GM12878 (cell line): Measurements from ENCODE around the gene MAST3. TPM values are rescaled to one million over a fixed set of nuclear protein-coding genes. Genes with fewer than 3 reads are reported as not detected.
"Not testable (repeated sequence)": the region's sequence is repeated elsewhere in the genome, so short reads cannot be mapped to it uniquely, and the experiment has no call there.

Source experiments
- ATAC-seq: fragments of 200-7000 bp; cut with Tn5 transposase; 3 replicates; pipeline ENCODE4 v1.9.1; 2020; ENCODE audit warnings: mild to moderate bottlenecking, moderate library complexity
- BruUV-seq: library from RNA; stranded (reverse); fragments of 400-500 nt; replicated peaks from 2 replicates; lab custom pipeline; 2021; lab: Mats Ljungman, UMichigan
- CTCF ChIA-PET: fragments of 300-600 bp; sonication (Branson Sonifier 250); formaldehyde crosslinking; extraction: SDS; loops from one replicate; lab custom pipeline; 2021; ENCODE audit warnings: inconsistent platforms; lab: Yijun Ruan, JAX
- POLR2A ChIA-PET: fragments of 350-600 bp; formaldehyde crosslinking; extraction: SDS; loops from one replicate; lab custom pipeline; 2021; ENCODE audit warnings: inconsistent platforms; lab: Charles Lee
- RAD21 ChIA-PET: fragments of 300-600 bp; sonication (Branson Sonifier 250); formaldehyde crosslinking; loops from one replicate; lab custom pipeline; 2023; ENCODE audit warnings: antibody characterized with exemption; ENCODE audit not compliant: unreplicated experiment; lab: Charles Lee
- SMC1A ChIA-PET: fragments of 300-600 bp; sonication (Branson Sonifier 250); formaldehyde crosslinking; loops from one replicate; lab custom pipeline; 2023; ENCODE audit not compliant: unreplicated experiment, uncharacterized antibody; lab: Charles Lee
- DNase-seq: peaks from one replicate; pipeline ENCODE4 v3.0.0-alpha.2; 2011; ENCODE audit warnings: low read depth, low spot score
- FAIRE-seq: peaks from 3 replicates; lab custom pipeline; 2011; peaks lifted over from hg19 to GRCh38; lab: Jason Lieb, UNC
- H2AFZ ChIP-seq: 2 replicates; pipeline ENCODE4 v1.6.0; 2011; ENCODE audit warnings: low read depth, low read length, control low read depth; ENCODE audit not compliant: control insufficient read depth
- H3K27ac ChIP-seq: 2 replicates; pipeline ENCODE4 v1.5.1; 2011; ENCODE audit warnings: control low read depth; ENCODE audit not compliant: control insufficient read depth, insufficient read depth
- H3K27me3 ChIP-seq, 2 experiments: replicated peaks in 1 of 2; 2 replicates each; pipeline versions ENCODE4 v1.6.0 to v1.6.1; 2011; ENCODE audit warnings: low read length in 1 of 2; ENCODE audit not compliant: control insufficient read depth in 2 of 2, insufficient read depth in 2 of 2
- H3K36me3 ChIP-seq, 2 experiments: 2 replicates each; pipeline ENCODE4 v1.5.1; 2011; ENCODE audit warnings: low read length in 1 of 2; ENCODE audit not compliant: control insufficient read depth in 2 of 2, insufficient read depth in 2 of 2
- H3K4me1 ChIP-seq: 2 replicates; pipeline ENCODE4 v1.6.1; 2011; ENCODE audit warnings: mild to moderate bottlenecking, low read length, moderate library complexity, mixed read lengths; ENCODE audit not compliant: control insufficient read depth, insufficient read depth
- H3K4me2 ChIP-seq: 2 replicates; pipeline ENCODE4 v1.6.0; 2011; ENCODE audit warnings: control low read depth; ENCODE audit not compliant: control insufficient read depth, insufficient read depth
- H3K4me3 ChIP-seq: fragments of 200-600 bp; sonication (generic); 2 replicates; pipeline ENCODE4 v1.5.1; 2016
- H3K79me2 ChIP-seq: 2 replicates; pipeline ENCODE4 v1.6.0; 2011; ENCODE audit warnings: low read length; ENCODE audit not compliant: control insufficient read depth, insufficient read depth
- H3K9ac ChIP-seq: 2 replicates; pipeline ENCODE4 v1.8.0; 2011; ENCODE audit warnings: low read length, control low read depth, mixed read lengths; ENCODE audit not compliant: control insufficient read depth, insufficient read depth
- H3K9me3 ChIP-seq: replicated peaks from 3 replicates; pipeline ENCODE4 v1.5.1; 2011; ENCODE audit warnings: mild to moderate bottlenecking, low read length; ENCODE audit not compliant: control insufficient read depth, insufficient read depth
- H4K20me1 ChIP-seq: 2 replicates; pipeline ENCODE4 v1.6.0; 2011; ENCODE audit not compliant: control insufficient read depth, insufficient read depth
- ASH2L ChIP-seq: fragments of 300-600, 200-600 bp; sonication (generic); IDR thresholded peaks from 2 replicates; pipeline ENCODE4 v1.6.1; 2017; ENCODE audit warnings: low read depth, mild to moderate bottlenecking, borderline replicate concordance
- BMI1 ChIP-seq: fragments of 450-650 bp; IDR thresholded peaks from 2 replicates; pipeline ENCODE4 v1.6.1; 2016; ENCODE audit warnings: mild to moderate bottlenecking, moderate library complexity, borderline replicate concordance
- CBFB ChIP-seq: IDR thresholded peaks from 2 replicates; pipeline ENCODE4 v1.6.1; 2016; ENCODE audit warnings: antibody characterized with exemption, low read depth
- CHD2 ChIP-seq: IDR thresholded peaks from 2 replicates; pipeline ENCODE4 v1.6.1; 2011; ENCODE audit warnings: low read depth, low read length, improper control_type of control experiment, borderline replicate concordance
- JUNB ChIP-seq: IDR thresholded peaks from 2 replicates; pipeline ENCODE4 v1.6.1; 2016; ENCODE audit warnings: antibody characterized with exemption, mild to moderate bottlenecking
- NR2C1 ChIP-seq: fragments of 450-650 bp; IDR thresholded peaks from 2 replicates; pipeline ENCODE4 v1.6.1; 2017; ENCODE audit warnings: antibody characterized with exemption, mild to moderate bottlenecking, moderate library complexity
- SIN3A ChIP-seq: IDR thresholded peaks from 2 replicates; pipeline ENCODE4 v1.6.1; 2012; ENCODE audit warnings: low read depth, low read length, improper control_type of control experiment
- SMARCA5 ChIP-seq: fragments of 450-650 bp; IDR thresholded peaks from 2 replicates; pipeline ENCODE4 v1.6.1; 2017; ENCODE audit warnings: mild to moderate bottlenecking
- SP1 ChIP-seq: IDR thresholded peaks from one replicate; pipeline ENCODE4 v1.6.1; 2011; ENCODE audit warnings: low read depth, low read length
- STAT1 ChIP-seq: fragments of 450-650 bp; conservative IDR thresholded peaks from 2 replicates; pipeline ENCODE4 v1.6.1; 2014; ENCODE audit warnings: antibody characterized with exemption, mild to moderate bottlenecking
- ZBED1 ChIP-seq: IDR thresholded peaks from 2 replicates; pipeline ENCODE4 v1.6.1; 2016; ENCODE audit warnings: borderline replicate concordance
- ZNF207 ChIP-seq: fragments of 450-650 bp; IDR thresholded peaks from 2 replicates; pipeline ENCODE4 v1.6.1; 2014; ENCODE audit warnings: antibody characterized with exemption, mild to moderate bottlenecking, borderline replicate concordance
- WGBS: methylation state at CpG from one replicate; pipeline ENCODE4 v1.1.6; 2016; ENCODE audit warnings: low lambda C conversion rate; ENCODE audit not compliant: insufficient replicate concordance, insufficient coverage; ENCODE audit errors: missing lambda C conversion rate; 5-methylcytosine and 5-hydroxymethylcytosine counted together
- in situ Hi-C: fragments of 300-500 bp; cut with MboI; formaldehyde crosslinking; loops from 9 replicates; pipeline ENCODE4 v1.14.3; 2018; ENCODE audit warnings: mixed read lengths
- intact Hi-C: fragments of 100-400 bp; cut with micrococcal nuclease; formaldehyde crosslinking; loops from one replicate; pipeline ENCODE4 v1.14.2; 2022; ENCODE audit not compliant: unreplicated experiment
- polyA plus RNA-seq, 11 experiments: library from polyadenylated mRNA; depleted of rRNA in 4 of 11; unstranded in 6 of 11; stranded (reverse) in 5 of 11; fragments of >200 nt; fragmentation: Nextera tagmentation in 4 of 11; fragmentation: Illumina TruSeq in 1 of 11; extraction: Ambion mirVana in 4 of 11; extraction: Trizol in 1 of 11; gene quantifications; 1 replicate in 1 of 11; 2 replicates in 10 of 11; pipeline versions ENCODE4 v1.2.1 to v1.2.3, GENCODE V29; 2011 to 2016; ENCODE audit warnings: inconsistent platforms in 2 of 11, missing spikeins in 2 of 11, low read depth in 1 of 11
- total RNA-seq, 4 experiments: library from RNA; depleted of rRNA in 3 of 4; stranded (reverse); fragments of >200 nt in 3 of 4; fragmentation: Illumina TruSeq in 1 of 4; extraction: Trizol in 1 of 4; gene quantifications; 2 replicates each; pipeline versions ENCODE4 v1.2.1 to v1.2.3, GENCODE V29; 2013 to 2021
- TF ChIP-seq, protein P1 (sequence below): fragments of 450-650 bp; conservative IDR thresholded peaks from 2 replicates; pipeline ENCODE4 v1.6.1; 2017; ENCODE audit warnings: mild to moderate bottlenecking, moderate library complexity
- TF ChIP-seq, protein P2 (sequence below): IDR thresholded peaks from 2 replicates; pipeline ENCODE4 v1.6.1; 2011; ENCODE audit warnings: low read depth, mild to moderate bottlenecking, low read length, moderate library complexity, borderline replicate concordance; ENCODE audit errors: extremely low read depth
- TF ChIP-seq, protein P3 (sequence below): IDR thresholded peaks from 2 replicates; pipeline ENCODE4 v1.6.1; 2011; ENCODE audit warnings: low read depth, low read length, improper control_type of control experiment, borderline replicate concordance

Gene MAST3
- total and polyA plus RNA-seq, 10 of the 15 experiments (the other 5 are each of a cell fraction or from before 2014, with no cell fraction given): 3.0 to 22.2 (median 7.5) TPM

DNA sequence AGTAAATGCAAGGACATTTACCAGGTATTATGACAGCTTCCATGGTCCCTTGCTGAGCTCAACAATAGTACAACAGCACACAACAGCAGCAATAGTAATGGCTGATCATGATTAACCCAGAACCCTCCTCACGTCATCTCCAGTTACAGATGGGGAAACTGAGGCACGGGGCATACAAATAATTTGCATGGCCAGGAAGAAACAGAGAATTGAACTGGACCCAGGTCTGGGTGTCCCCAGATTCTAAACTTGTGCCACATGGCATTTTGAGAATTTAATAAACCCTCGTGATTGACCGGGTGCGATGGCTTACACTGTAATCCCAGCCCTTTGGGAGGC is 7.2 kb downstream of the MAST3 start:
- FAIRE-seq (no peak), ATAC-seq (no peak), DNase-seq (no peak)
- TF ChIP-seq STAT1: 0 out of 2 replicates have a peak, but pooled peaks have one; percentile 7
- TF ChIP-seq SMARCA5: 0 out of 2 replicates have a peak, but pooled peaks have one; percentile 46
- TF ChIP-seq, protein P1, sequence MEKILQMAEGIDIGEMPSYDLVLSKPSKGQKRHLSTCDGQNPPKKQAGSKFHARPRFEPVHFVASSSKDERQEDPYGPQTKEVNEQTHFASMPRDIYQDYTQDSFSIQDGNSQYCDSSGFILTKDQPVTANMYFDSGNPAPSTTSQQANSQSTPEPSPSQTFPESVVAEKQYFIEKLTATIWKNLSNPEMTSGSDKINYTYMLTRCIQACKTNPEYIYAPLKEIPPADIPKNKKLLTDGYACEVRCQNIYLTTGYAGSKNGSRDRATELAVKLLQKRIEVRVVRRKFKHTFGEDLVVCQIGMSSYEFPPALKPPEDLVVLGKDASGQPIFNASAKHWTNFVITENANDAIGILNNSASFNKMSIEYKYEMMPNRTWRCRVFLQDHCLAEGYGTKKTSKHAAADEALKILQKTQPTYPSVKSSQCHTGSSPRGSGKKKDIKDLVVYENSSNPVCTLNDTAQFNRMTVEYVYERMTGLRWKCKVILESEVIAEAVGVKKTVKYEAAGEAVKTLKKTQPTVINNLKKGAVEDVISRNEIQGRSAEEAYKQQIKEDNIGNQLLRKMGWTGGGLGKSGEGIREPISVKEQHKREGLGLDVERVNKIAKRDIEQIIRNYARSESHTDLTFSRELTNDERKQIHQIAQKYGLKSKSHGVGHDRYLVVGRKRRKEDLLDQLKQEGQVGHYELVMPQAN: 0 out of 2 replicates have a peak, but pooled peaks have one; percentile 13
- TF ChIP-seq ZNF207: no peak
- TF ChIP-seq CBFB: no peak
- TF ChIP-seq, protein P2, sequence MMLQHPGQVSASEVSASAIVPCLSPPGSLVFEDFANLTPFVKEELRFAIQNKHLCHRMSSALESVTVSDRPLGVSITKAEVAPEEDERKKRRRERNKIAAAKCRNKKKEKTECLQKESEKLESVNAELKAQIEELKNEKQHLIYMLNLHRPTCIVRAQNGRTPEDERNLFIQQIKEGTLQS: no peak
- no peak for TF ChIP-seq BMI1
- TF ChIP-seq ASH2L: no peak
- TF ChIP-seq, protein P3, sequence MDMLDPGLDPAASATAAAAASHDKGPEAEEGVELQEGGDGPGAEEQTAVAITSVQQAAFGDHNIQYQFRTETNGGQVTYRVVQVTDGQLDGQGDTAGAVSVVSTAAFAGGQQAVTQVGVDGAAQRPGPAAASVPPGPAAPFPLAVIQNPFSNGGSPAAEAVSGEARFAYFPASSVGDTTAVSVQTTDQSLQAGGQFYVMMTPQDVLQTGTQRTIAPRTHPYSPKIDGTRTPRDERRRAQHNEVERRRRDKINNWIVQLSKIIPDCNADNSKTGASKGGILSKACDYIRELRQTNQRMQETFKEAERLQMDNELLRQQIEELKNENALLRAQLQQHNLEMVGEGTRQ: no peak
- TF ChIP-seq SIN3A: no peak
- no peak for TF ChIP-seq NR2C1
- no peak for TF ChIP-seq JUNB
- no peak for TF ChIP-seq ZBED1
- TF ChIP-seq SP1: no peak
- TF ChIP-seq CHD2: no peak
- peak overlapping the region; percentile 62 for H3K9ac ChIP-seq
- H3K36me3 ChIP-seq: peaks cover 0 to 3% of the 10 kb centered on the region in 2 experiments; a peak in 2 of 4 replicates
- H3K9me3 ChIP-seq: no peaks in the 10 kb centered on the region; the same call in 2 of the 3 replicates
- ChIA-PET CTCF (interaction anchor here (1.1 to 2.0 kb wide), 3 partner anchors 8 to 60 kb away, joined by 3 to 9 read pairs (median 6); no protein-coding TSS in a partner anchor), SMC1A (interaction anchor here (1.0 to 1.1 kb wide), 2 partner anchors 14 to 70 kb away, joined by 3 to 5 read pairs; no protein-coding TSS in a partner anchor), RAD21 (interaction anchor here (1.0 to 2.2 kb wide), 6 partner anchors 8 to 224 kb away, joined by 3 to 9 read pairs (median 4); no protein-coding TSS in a partner anchor), POLR2A (interaction anchor here (0.6 to 1.4 kb wide), 2 partner anchors 13 to 110 kb away, joined by 3 to 9 read pairs; no protein-coding TSS in a partner anchor)
- H3K79me2 ChIP-seq: peaks cover 15% of the 10 kb centered on the region
- H3K4me2 ChIP-seq: peak overlapping the region; percentile 97
- H3K4me3 ChIP-seq: peak overlapping the region; percentile 0; the same call in 1 of the 2 replicates
- H4K20me1 ChIP-seq: no peaks in the 10 kb centered on the region
- 59% methylated on average over 5 of the region's 5 CpGs for WGBS
- intact Hi-C loops (no loop called here), in situ Hi-C loops (no loop called here)
- BruUV-seq: no TSS peak
- no peaks in the 10 kb centered on the region for H3K27me3 ChIP-seq
- H3K27ac ChIP-seq: peak overlapping the region; percentile 63
- H2AFZ ChIP-seq: peak overlapping the region; percentile 92
- H3K4me1 ChIP-seq: peaks cover 47% of the 10 kb centered on the region

DNA sequence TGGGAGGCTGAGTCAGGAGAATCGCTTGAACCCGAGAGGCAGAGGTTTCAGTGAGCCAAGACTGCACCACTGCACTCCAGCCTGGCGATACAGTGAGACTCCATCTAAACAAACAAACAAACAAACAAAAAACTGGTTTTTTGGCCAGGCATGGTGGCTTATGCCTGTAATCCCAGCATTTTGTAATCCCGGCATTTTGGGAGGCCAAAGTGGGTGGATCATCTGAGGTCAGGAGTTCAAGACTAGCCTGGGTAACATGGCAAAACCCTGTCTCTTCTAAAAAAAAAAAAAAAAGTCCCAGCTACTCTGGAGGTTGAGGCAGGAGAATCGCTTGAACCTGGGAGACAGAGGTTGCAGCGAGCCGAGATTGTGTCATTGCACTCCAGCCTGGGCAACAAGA is 7.7 kb downstream of the MAST3 start:
- H3K36me3 ChIP-seq, H3K9ac ChIP-seq, H3K9me3 ChIP-seq, intact Hi-C loops, H4K20me1 ChIP-seq, BruUV-seq, H3K27me3 ChIP-seq, in situ Hi-C loops, H3K27ac ChIP-seq, DNase-seq, H3K4me3 ChIP-seq, H2AFZ ChIP-seq, SMC1A ChIA-PET, ATAC-seq, H3K4me2 ChIP-seq, FAIRE-seq: not testable (repeated sequence)
- Histone ChIP-seq H3K79me2 (peaks cover 13% of the 10 kb centered on the region), H3K4me1 (peaks cover 46% of the 10 kb centered on the region)
- POLR2A ChIA-PET: interaction anchor here (0.7 to 1.4 kb wide), 2 partner anchors 13 to 1520 kb away, joined by 3 to 9 read pairs; no protein-coding TSS in a partner anchor
- 70% methylated on average over 7 of the region's 7 CpGs for WGBS
- RAD21 ChIA-PET: interaction anchor here (0.7 to 2.2 kb wide), 4 partner anchors 8 to 223 kb away, joined by 3 to 9 read pairs (median 5); partner anchors contain the start of gene IL12RB1
- CTCF ChIA-PET: interaction anchor here (1.1 kb wide), 1 partner anchor 60 kb away, joined by 3 read pairs; no protein-coding TSS in a partner anchor
